HUES64 (cell line): ENCODE data around the gene GNL1.
A peak's percentile ranks its signal among the peaks of the same experiment; 100 is the strongest.
"Not testable (repeated sequence)": the region's sequence is repeated elsewhere in the genome, so short reads cannot be mapped to it uniquely, and the experiment has no call there.

ENCODE experiments used
- H3K27ac ChIP-seq: 2 replicates; pipeline ENCODE4 v1.7.0; 2013; ENCODE audit warnings: low read depth, low read length, inconsistent platforms
- H3K27me3 ChIP-seq: 2 replicates; pipeline ENCODE4 v1.6.1; 2013; ENCODE audit warnings: mild to moderate bottlenecking, low read length; ENCODE audit not compliant: insufficient read depth
- H3K36me3 ChIP-seq: 2 replicates; pipeline ENCODE4 v1.6.1; 2013; ENCODE audit warnings: mild to moderate bottlenecking, low read length; ENCODE audit not compliant: insufficient read depth
- H3K4me1 ChIP-seq: 2 replicates; pipeline ENCODE4 v1.6.1; 2013; ENCODE audit warnings: mild to moderate bottlenecking, low read length, moderate library complexity; ENCODE audit not compliant: insufficient read depth
- H3K4me3 ChIP-seq: 2 replicates; pipeline ENCODE4 v1.5.1; 2013; ENCODE audit warnings: mild to moderate bottlenecking, low read length, moderate library complexity
- H3K9ac ChIP-seq: 2 replicates; pipeline ENCODE4 v1.6.1; 2013; ENCODE audit warnings: mild to moderate bottlenecking, low read depth, low read length
- H3K9me3 ChIP-seq: 2 replicates; pipeline ENCODE4 v1.6.1; 2013; ENCODE audit warnings: low read depth, low read length; ENCODE audit not compliant: insufficient read depth
- WGBS: fragments of 150-250, 120-280 bp; methylation state at CpG from one replicate; pipeline ENCODE4 v1.1.7; 2013; ENCODE audit warnings: missing lambda C conversion rate; 5-methylcytosine and 5-hydroxymethylcytosine counted together

Gene GNL1

GRCh38 chr6:30510419-30511168 is 45.7 kb downstream of the GNL1 start:
- H3K27ac ChIP-seq: peak overlapping the region; percentile 22; the same call in 1 of the 2 replicates
- H3K36me3 ChIP-seq: no peaks in the 10 kb centered on the region
- H3K9ac ChIP-seq: no peak overlapping the region
- H3K27me3 ChIP-seq: no peaks in the 10 kb centered on the region
- H3K9me3 ChIP-seq: no peaks in the 10 kb centered on the region
- peaks cover 14% of the 10 kb centered on the region for H3K4me1 ChIP-seq
- H3K4me3 ChIP-seq: no peak overlapping the region
- 92% methylated on average over 10 of the region's 10 CpGs for WGBS

GRCh38 chr6:30508890-30509736 is 47.2 kb downstream of the GNL1 start:
- H3K9me3 ChIP-seq: no peaks in the 10 kb centered on the region
- no peak overlapping the region for H3K4me3 ChIP-seq
- H3K9ac ChIP-seq: no peak overlapping the region
- 79% methylated on average over 5 of the region's 5 CpGs for WGBS
- no peak overlapping the region for H3K27ac ChIP-seq
- H3K4me1 ChIP-seq: peaks cover 9% of the 10 kb centered on the region
- no peaks in the 10 kb centered on the region for H3K36me3 ChIP-seq
- H3K27me3 ChIP-seq: no peaks in the 10 kb centered on the region

- no peaks in the 10 kb centered on the region for H3K36me3 ChIP-seq
- H3K4me1 ChIP-seq: peaks cover 7% of the 10 kb centered on the region
- no peaks in the 10 kb centered on the region for H3K27me3 ChIP-seq
- WGBS: 91% methylated on average over 5 of the region's 5 CpGs
- H3K9ac ChIP-seq: no peak overlapping the region
- H3K9me3 ChIP-seq: no peaks in the 10 kb centered on the region
- no peak overlapping the region for H3K27ac ChIP-seq
- no peak overlapping the region for H3K4me3 ChIP-seq
These were observed 48.2 kb downstream of the GNL1 start for GRCh38 chr6:30507849-30508827.

- no peak overlapping the region for H3K9ac ChIP-seq
- 72% methylated on average over 10 of the region's 10 CpGs for WGBS
- H3K4me1 ChIP-seq: no peaks in the 10 kb centered on the region
- no peaks in the 10 kb centered on the region for H3K36me3 ChIP-seq
- H3K4me3 ChIP-seq: no peak overlapping the region
- H3K9me3 ChIP-seq: no peaks in the 10 kb centered on the region
- H3K27ac ChIP-seq: no peak overlapping the region
- H3K27me3 ChIP-seq: no peaks in the 10 kb centered on the region
These were observed 55.6 kb downstream of the GNL1 start for GRCh38 chr6:30500421-30501355.

- 94% methylated on average over 37 of the region's 37 CpGs for WGBS
- H3K4me1 ChIP-seq, H3K4me3 ChIP-seq: not testable (repeated sequence)
These were observed 57.6 kb downstream of the GNL1 start for GRCh38 chr6:30498705-30499104.

GRCh38 chr6:30497714-30498113 is 58.6 kb downstream of the GNL1 start:
- WGBS: 97% methylated on average over 3 of the region's 3 CpGs
- no peak overlapping the region for H3K27ac ChIP-seq
- H3K4me3 ChIP-seq: no peak overlapping the region
- no peak overlapping the region for H3K9ac ChIP-seq
- no peaks in the 10 kb centered on the region for H3K27me3 ChIP-seq
- peaks cover 1% of the 10 kb centered on the region for H3K36me3 ChIP-seq
- H3K4me1 ChIP-seq: no peaks in the 10 kb centered on the region
- no peaks in the 10 kb centered on the region for H3K9me3 ChIP-seq

More at GRCh38 chr6:30498705-30499104, 57.6 kb downstream of the GNL1 start:
- not testable (repeated sequence) for H3K9me3 ChIP-seq, H3K27me3 ChIP-seq, H3K27ac ChIP-seq, H3K36me3 ChIP-seq, H3K9ac ChIP-seq

- H3K4me3 ChIP-seq, H3K27ac ChIP-seq, H3K9ac ChIP-seq, H3K9me3 ChIP-seq, H3K36me3 ChIP-seq, H3K27me3 ChIP-seq, H3K4me1 ChIP-seq: not testable (repeated sequence)
- 96% methylated on average over 5 of the region's 5 CpGs for WGBS
These were observed 59.1 kb downstream of the GNL1 start for GRCh38 chr6:30497261-30497599.

- H3K9ac ChIP-seq: no peak overlapping the region
- H3K27me3 ChIP-seq: no peaks in the 10 kb centered on the region
- no peak overlapping the region for H3K4me3 ChIP-seq
- 90% methylated on average over 4 of the region's 4 CpGs for WGBS
- no peaks in the 10 kb centered on the region for H3K4me1 ChIP-seq
- no peak overlapping the region for H3K27ac ChIP-seq
- peaks cover 16% of the 10 kb centered on the region for H3K36me3 ChIP-seq
- H3K9me3 ChIP-seq: no peaks in the 10 kb centered on the region
These were observed 60.3 kb downstream of the GNL1 start for GRCh38 chr6:30495993-30496392.

- H3K9me3 ChIP-seq, H3K4me3 ChIP-seq, H3K27ac ChIP-seq, H3K9ac ChIP-seq, H3K4me1 ChIP-seq, H3K27me3 ChIP-seq: not testable (repeated sequence)
- H3K36me3 ChIP-seq: peaks cover 23% of the 10 kb centered on the region
- 85% methylated on average over 4 of the region's 4 CpGs for WGBS
These were observed 61.2 kb downstream of the GNL1 start for GRCh38 chr6:30495060-30495459.

- Histone ChIP-seq H3K27ac (no peak overlapping the region), H3K27me3 (no peaks in the 10 kb centered on the region), H3K4me3 (no peak overlapping the region), H3K9ac (no peak overlapping the region), H3K36me3 (peaks cover 23% of the 10 kb centered on the region), H3K9me3 (no peaks in the 10 kb centered on the region), H3K4me1 (no peaks in the 10 kb centered on the region)
- WGBS: 95% methylated on average over 8 of the region's 8 CpGs
These were observed 61.9 kb downstream of the GNL1 start for GRCh38 chr6:30494291-30494861.
